ENCODE measurements around the gene TMEM89. TPM values are rescaled to one million over a fixed set of nuclear protein-coding genes. Genes with fewer than 3 reads are reported as not detected.
A peak's percentile ranks its signal among the peaks of the same experiment; 100 is the strongest.

The TMEM89 gene
- total RNA-seq, result 0.64 and 0.89 TPM in 2 replicates

GRCh38 chr3:48621461-48621869 is at the start of gene TMEM89:
TMEM89 (minus strand) TSS chr3:48621769; CDS start chr3:48621756, 13 bp downstream.
- DNase-seq, result no peak
- H3K36me3 Mint-ChIP-seq (ENCODE audit: low read depth), result peaks cover 39% of the 10 kb centered on the region
- no peak within 1 kb of the TSS for H3K27ac Mint-ChIP-seq
- intact Hi-C loops (cut with micrococcal nuclease), result no loop called here
- H3K4me1 Mint-ChIP-seq, result peaks cover 8% of the 10 kb centered on the region
- no peak within 1 kb of the TSS for H3K4me3 Mint-ChIP-seq
- H3K9me3 Mint-ChIP-seq, result peaks cover 9% of the 10 kb centered on the region
- no peaks in the 10 kb centered on the region for H3K27me3 Mint-ChIP-seq

- Mint-ChIP-seq H3K36me3 (ENCODE audit: low read depth) (peaks cover 13% of the 10 kb centered on the region), H3K4me3 (no peak overlapping the region), H3K4me1 (peaks cover 11% of the 10 kb centered on the region), H3K9me3 (no peaks in the 10 kb centered on the region), H3K27ac (no peak overlapping the region), H3K27me3 (peaks cover 9% of the 10 kb centered on the region)
- intact Hi-C loops (cut with micrococcal nuclease), result loop anchor here (2.0 kb wide), 1 partner anchor 108 kb away; the partner anchor contains the start of gene PFKFB4
- DNase-seq, result no peak
Measured at GRCh38 chr3:48664929-48665328, 43.4 kb upstream of the TMEM89 start.

GRCh38 chr3:48664313-48664644 is 42.7 kb upstream of the TMEM89 start:
- intact Hi-C loops (cut with micrococcal nuclease), result loop anchor here (2.0 kb wide), 1 partner anchor 107 kb away; the partner anchor contains the start of gene PFKFB4
- Mint-ChIP-seq H3K4me3 (peak overlapping the region; percentile 96), H3K9me3 (no peaks in the 10 kb centered on the region), H3K27me3 (peaks cover 9% of the 10 kb centered on the region), H3K27ac (no peak overlapping the region), H3K36me3 (ENCODE audit: low read depth) (peaks cover 9% of the 10 kb centered on the region), H3K4me1 (peaks cover 11% of the 10 kb centered on the region)
- no peak for DNase-seq

- peak; percentile 98 for DNase-seq
- H3K4me1 Mint-ChIP-seq, result peaks cover 11% of the 10 kb centered on the region
- intact Hi-C loops (cut with micrococcal nuclease), result loop anchor here (2.0 kb wide), 2 partner anchors 53 to 107 kb away; partner anchors contain the start of genes IP6K2 and PFKFB4
- H3K27ac Mint-ChIP-seq, result peak overlapping the region; percentile 98
- no peaks in the 10 kb centered on the region for H3K9me3 Mint-ChIP-seq
- H3K36me3 Mint-ChIP-seq (ENCODE audit: low read depth), result peaks cover 9% of the 10 kb centered on the region
- H3K4me3 Mint-ChIP-seq, result peak overlapping the region; percentile 96
- H3K27me3 Mint-ChIP-seq, result peaks cover 9% of the 10 kb centered on the region
Measured at GRCh38 chr3:48663489-48664312, 42.1 kb upstream of the TMEM89 start.

- intact Hi-C loops (cut with micrococcal nuclease), result loop anchor here (2.0 kb wide), 1 partner anchor 54 kb away; the partner anchor contains the start of gene IP6K2
- peak within 1 kb of the TSS; percentile 96 for H3K4me3 Mint-ChIP-seq
- peaks cover 6% of the 10 kb centered on the region for H3K36me3 Mint-ChIP-seq (ENCODE audit: low read depth)
- H3K27me3 Mint-ChIP-seq, result peaks cover 9% of the 10 kb centered on the region
- peak; percentile 91 for DNase-seq
- peaks cover 11% of the 10 kb centered on the region for H3K4me1 Mint-ChIP-seq
- peak within 1 kb of the TSS; percentile 98 for H3K27ac Mint-ChIP-seq
- no peaks in the 10 kb centered on the region for H3K9me3 Mint-ChIP-seq
Measured at GRCh38 chr3:48662753-48663488, 41.4 kb upstream of the TMEM89 start, which contains the start of gene CELSR3. CELSR3 (minus strand) TSS chr3:48662886; CDS start chr3:48662634, 252 bp downstream.

- no peaks in the 10 kb centered on the region for H3K9me3 Mint-ChIP-seq
- H3K4me3 Mint-ChIP-seq, result peak overlapping the region; percentile 96
- intact Hi-C loops (cut with micrococcal nuclease), result loop anchor here (2.0 kb wide), 1 partner anchor 55 kb away; the partner anchor contains the start of gene IP6K2
- H3K36me3 Mint-ChIP-seq (ENCODE audit: low read depth), result peaks cover 6% of the 10 kb centered on the region
- H3K27me3 Mint-ChIP-seq, result peaks cover 9% of the 10 kb centered on the region
- H3K4me1 Mint-ChIP-seq, result peaks cover 16% of the 10 kb centered on the region
- DNase-seq, result no peak
- peak overlapping the region; percentile 20 for H3K27ac Mint-ChIP-seq
Measured at GRCh38 chr3:48662145-48662752, 40.7 kb upstream of the TMEM89 start.

GRCh38 chr3:48661501-48662144 is 40.1 kb upstream of the TMEM89 start:
- intact Hi-C loops (cut with micrococcal nuclease), result loop anchor here (2.0 kb wide), 1 partner anchor 55 kb away; the partner anchor contains the start of gene IP6K2
- Mint-ChIP-seq H3K36me3 (ENCODE audit: low read depth) (peaks cover 6% of the 10 kb centered on the region), H3K27ac (peak overlapping the region; percentile 20), H3K4me1 (peaks cover 18% of the 10 kb centered on the region), H3K4me3 (peak overlapping the region; percentile 70), H3K27me3 (peaks cover 9% of the 10 kb centered on the region), H3K9me3 (no peaks in the 10 kb centered on the region)
- peak; percentile 96 for DNase-seq

GRCh38 chr3:48660800-48661400 is 39.3 kb upstream of the TMEM89 start:
- intact Hi-C loops (cut with micrococcal nuclease), result no loop called here
- no peak overlapping the region for H3K4me3 Mint-ChIP-seq
- no peak overlapping the region for H3K27ac Mint-ChIP-seq
- H3K36me3 Mint-ChIP-seq (ENCODE audit: low read depth), result peaks cover 6% of the 10 kb centered on the region
- DNase-seq, result no peak
- peaks cover 9% of the 10 kb centered on the region for H3K27me3 Mint-ChIP-seq
- peaks cover 19% of the 10 kb centered on the region for H3K4me1 Mint-ChIP-seq
- no peaks in the 10 kb centered on the region for H3K9me3 Mint-ChIP-seq

GRCh38 chr3:48656841-48657281 is 35.3 kb upstream of the TMEM89 start:
- peak overlapping the region; percentile 90 for H3K27ac Mint-ChIP-seq
- intact Hi-C loops (cut with micrococcal nuclease), result loop anchor here (1.0 kb wide), 3 partner anchors 22 to 48 kb away; partner anchors contain the start of genes SLC26A6 and UQCRC1
- DNase-seq, result peak; percentile 77
- no peaks in the 10 kb centered on the region for H3K9me3 Mint-ChIP-seq
- H3K4me1 Mint-ChIP-seq, result peaks cover 23% of the 10 kb centered on the region
- peaks cover 6% of the 10 kb centered on the region for H3K36me3 Mint-ChIP-seq (ENCODE audit: low read depth)
- H3K27me3 Mint-ChIP-seq, result peaks cover 2% of the 10 kb centered on the region
- H3K4me3 Mint-ChIP-seq, result peak overlapping the region; percentile 85

GRCh38 chr3:48656061-48656840 is 34.7 kb upstream of the TMEM89 start:
- H3K4me3 Mint-ChIP-seq, result peak overlapping the region; percentile 85
- H3K9me3 Mint-ChIP-seq, result no peaks in the 10 kb centered on the region
- H3K36me3 Mint-ChIP-seq (ENCODE audit: low read depth), result peaks cover 6% of the 10 kb centered on the region
- DNase-seq, result peak; percentile 95
- H3K27ac Mint-ChIP-seq, result peak overlapping the region; percentile 92
- intact Hi-C loops (cut with micrococcal nuclease), result loop anchor here (1.0 kb wide), 3 partner anchors 21 to 47 kb away; partner anchors contain the start of genes SLC26A6 and UQCRC1
- peaks cover 2% of the 10 kb centered on the region for H3K27me3 Mint-ChIP-seq
- peaks cover 22% of the 10 kb centered on the region for H3K4me1 Mint-ChIP-seq

- peak; percentile 86 for DNase-seq
Measured at GRCh38 chr3:48655606-48656005, 34.0 kb upstream of the TMEM89 start.

GRCh38 chr3:48655063-48655462 is 33.5 kb upstream of the TMEM89 start:
- intact Hi-C loops (cut with micrococcal nuclease), result no loop called here
- peak overlapping the region; percentile 85 for H3K4me3 Mint-ChIP-seq
- H3K27me3 Mint-ChIP-seq, result no peaks in the 10 kb centered on the region
- DNase-seq, result no peak
- H3K4me1 Mint-ChIP-seq, result peaks cover 22% of the 10 kb centered on the region
- H3K9me3 Mint-ChIP-seq, result no peaks in the 10 kb centered on the region
- H3K36me3 Mint-ChIP-seq (ENCODE audit: low read depth), result peaks cover 8% of the 10 kb centered on the region
- H3K27ac Mint-ChIP-seq, result peak overlapping the region; percentile 92

More at GRCh38 chr3:48655606-48656005, 34.0 kb upstream of the TMEM89 start:
- Mint-ChIP-seq H3K27ac (peak overlapping the region; percentile 92), H3K9me3 (no peaks in the 10 kb centered on the region), H3K36me3 (ENCODE audit: low read depth) (peaks cover 8% of the 10 kb centered on the region), H3K4me1 (peaks cover 22% of the 10 kb centered on the region), H3K27me3 (peaks cover 2% of the 10 kb centered on the region), H3K4me3 (peak overlapping the region; percentile 85)
- intact Hi-C loops (cut with micrococcal nuclease), result loop anchor here (1.0 kb wide), 3 partner anchors 20 to 46 kb away; partner anchors contain the start of genes SLC26A6 and UQCRC1

Measured in activated CD4-positive, alpha-beta T cell treated with anti-CD3 and anti-CD28 coated beads, Interleukin-2, amount 10 ng/mL, durations not matched to agents 24 days and 14 days (primary cell).